GM19395 (cell line): ENCODE measurements around the gene ADGRG7.

Source experiments
- ATAC-seq: cut with Tn5 transposase; IDR thresholded peaks from one replicate; pipeline ENCODE4 v1.9.1; 2021; ENCODE audit warnings: mild to moderate bottlenecking, moderate library complexity; ENCODE audit not compliant: unreplicated experiment

Gene ADGRG7

GRCh38 chr3:100600181-100601042 lies 9.0 kb upstream of the ADGRG7 start:
- no peak for ATAC-seq

GRCh38 chr3:100602506-100603444 lies 6.6 kb upstream of the ADGRG7 start:
- peak; percentile 53 for ATAC-seq

- ATAC-seq = peak; percentile 47
These were observed 5.9 kb upstream of the ADGRG7 start for GRCh38 chr3:100603469-100603868.

GRCh38 chr3:100605358-100605757 lies 4.0 kb upstream of the ADGRG7 start:
- no peak for ATAC-seq

GRCh38 chr3:100606894-100607512 lies 2.4 kb upstream of the ADGRG7 start:
- ATAC-seq = peak; percentile 77

- no peak for ATAC-seq
These were observed 562 bp downstream of the ADGRG7 start for GRCh38 chr3:100609963-100610362.

GRCh38 chr3:100611221-100611620 lies 1.8 kb downstream of the ADGRG7 start:
- no peak for ATAC-seq

- peak; percentile 71 for ATAC-seq
These were observed 4.5 kb downstream of the ADGRG7 start for GRCh38 chr3:100613721-100614390.

GRCh38 chr3:100614941-100615340 lies 5.5 kb downstream of the ADGRG7 start:
- no peak for ATAC-seq

- no peak for ATAC-seq
These were observed 6.3 kb downstream of the ADGRG7 start for GRCh38 chr3:100615684-100616083.

GRCh38 chr3:100621251-100621650 lies 11.8 kb downstream of the ADGRG7 start:
- ATAC-seq = no peak

GRCh38 chr3:100627491-100627890 lies 18.1 kb downstream of the ADGRG7 start:
- ATAC-seq = no peak

GRCh38 chr3:100629421-100630127 lies 20.2 kb downstream of the ADGRG7 start:
- no peak for ATAC-seq

- no peak for ATAC-seq
These were observed 21.3 kb downstream of the ADGRG7 start for GRCh38 chr3:100630664-100631063.

- no peak for ATAC-seq
These were observed 21.8 kb downstream of the ADGRG7 start for GRCh38 chr3:100631236-100631635.

- ATAC-seq = no peak
These were observed 25.3 kb downstream of the ADGRG7 start for GRCh38 chr3:100634493-100635272.

GRCh38 chr3:100635273-100635701 lies 25.9 kb downstream of the ADGRG7 start:
- no peak for ATAC-seq

GRCh38 chr3:100637197-100637631 lies 27.8 kb downstream of the ADGRG7 start:
- ATAC-seq = no peak

GRCh38 chr3:100640633-100641032 lies 31.2 kb downstream of the ADGRG7 start:
- no peak for ATAC-seq
